GM23248 (cell line): ENCODE measurements around the gene TMEM179B.

Source experiments
- EZH2 ChIP-seq: fragments of 200-600 bp; sonication (generic); IDR thresholded peaks from 2 replicates; pipeline ENCODE4 v1.6.1; 2018; ENCODE audit warnings: antibody characterized with exemption, mild to moderate bottlenecking; ENCODE audit not compliant: insufficient read depth, poor library complexity, severe bottlenecking
- EZH2phosphoT487 ChIP-seq: fragments of 200-600 bp; sonication (generic); IDR thresholded peaks from 2 replicates; pipeline ENCODE4 v1.6.1; 2018; ENCODE audit warnings: antibody characterized with exemption, moderate library complexity, mild to moderate bottlenecking, low read depth; ENCODE audit not compliant: insufficient read depth

DNA sequence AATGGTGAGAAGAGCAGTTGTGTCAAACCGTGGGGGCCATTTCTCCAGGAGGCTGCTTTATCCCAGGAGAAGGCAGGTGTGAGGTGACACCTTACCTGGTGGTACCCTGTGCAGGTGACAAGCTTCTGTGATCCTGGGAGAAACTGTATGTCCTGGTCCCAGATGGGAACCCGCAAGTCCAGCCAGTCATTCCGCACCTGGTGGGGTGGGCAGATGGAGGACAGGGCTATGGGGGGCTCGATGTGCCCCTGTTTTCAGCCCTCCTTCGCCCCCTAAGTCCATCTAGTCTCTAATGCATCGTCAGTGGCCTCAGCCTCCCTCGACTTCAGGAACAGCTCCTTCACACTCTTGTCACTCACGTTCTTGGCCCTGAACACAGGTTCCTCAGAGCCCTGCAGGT is 48.1 kb downstream of the TMEM179B start:
- no peak for TF ChIP-seq EZH2phosphoT487
- TF ChIP-seq EZH2: no peak
